ENCODE measurements around the gene FBXO11. TPM values are rescaled to one million over a fixed set of nuclear protein-coding genes. Genes with fewer than 3 reads are reported as not detected.

FBXO11 gene
- total RNA-seq, 2 experiments from 2014 or later: 47.3 to 48.1 TPM

DNA sequence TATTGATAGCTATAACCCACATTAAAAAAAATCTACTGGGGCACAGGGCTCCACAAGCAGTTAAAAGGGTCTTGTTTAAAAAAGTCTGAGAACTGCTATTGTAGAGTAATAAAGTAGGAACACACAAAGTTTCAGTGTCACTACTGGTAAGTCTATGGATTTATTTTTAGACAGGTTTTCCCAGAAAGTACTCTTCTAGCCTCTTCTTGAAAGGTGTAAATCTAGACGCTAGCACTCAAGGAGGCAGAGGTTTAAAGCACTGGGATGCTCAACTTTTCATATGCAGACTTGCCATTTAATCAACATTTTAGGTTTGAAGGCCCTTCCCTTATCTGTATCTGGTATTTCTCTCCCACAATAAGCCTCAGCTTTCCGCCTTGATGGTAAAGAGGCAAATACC lies 33.4 kb downstream of the FBXO11 start:
- peaks cover 77% of the 10 kb centered on the region for H3K4me1 Mint-ChIP-seq (ENCODE audit: low read depth)
- CTCF ChIA-PET: interaction anchor here (2.0 kb wide), 1 partner anchor 234 kb away, joined by 6 read pairs; no protein-coding TSS in a partner anchor
- no peaks in the 10 kb centered on the region for H3K27me3 Mint-ChIP-seq
- intact Hi-C loops (cut with micrococcal nuclease): no loop called here
- H3K4me3 Mint-ChIP-seq: no peak overlapping the region
- no peak for ATAC-seq
- H3K36me3 Mint-ChIP-seq (ENCODE audit: low read depth): peaks cover 30% of the 10 kb centered on the region
- no peak for DNase-seq
- POLR2A ChIA-PET: interaction anchor here (1.0 kb wide), 1 partner anchor 91 kb away, joined by 3 read pairs; no protein-coding TSS in a partner anchor
- TF ChIP-seq, protein P1, sequence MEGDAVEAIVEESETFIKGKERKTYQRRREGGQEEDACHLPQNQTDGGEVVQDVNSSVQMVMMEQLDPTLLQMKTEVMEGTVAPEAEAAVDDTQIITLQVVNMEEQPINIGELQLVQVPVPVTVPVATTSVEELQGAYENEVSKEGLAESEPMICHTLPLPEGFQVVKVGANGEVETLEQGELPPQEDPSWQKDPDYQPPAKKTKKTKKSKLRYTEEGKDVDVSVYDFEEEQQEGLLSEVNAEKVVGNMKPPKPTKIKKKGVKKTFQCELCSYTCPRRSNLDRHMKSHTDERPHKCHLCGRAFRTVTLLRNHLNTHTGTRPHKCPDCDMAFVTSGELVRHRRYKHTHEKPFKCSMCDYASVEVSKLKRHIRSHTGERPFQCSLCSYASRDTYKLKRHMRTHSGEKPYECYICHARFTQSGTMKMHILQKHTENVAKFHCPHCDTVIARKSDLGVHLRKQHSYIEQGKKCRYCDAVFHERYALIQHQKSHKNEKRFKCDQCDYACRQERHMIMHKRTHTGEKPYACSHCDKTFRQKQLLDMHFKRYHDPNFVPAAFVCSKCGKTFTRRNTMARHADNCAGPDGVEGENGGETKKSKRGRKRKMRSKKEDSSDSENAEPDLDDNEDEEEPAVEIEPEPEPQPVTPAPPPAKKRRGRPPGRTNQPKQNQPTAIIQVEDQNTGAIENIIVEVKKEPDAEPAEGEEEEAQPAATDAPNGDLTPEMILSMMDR (IDR thresholded peaks at IDR 0.05): no peak
- no peak overlapping the region for H3K27ac Mint-ChIP-seq
- no peaks in the 10 kb centered on the region for H3K9me3 Mint-ChIP-seq

DNA sequence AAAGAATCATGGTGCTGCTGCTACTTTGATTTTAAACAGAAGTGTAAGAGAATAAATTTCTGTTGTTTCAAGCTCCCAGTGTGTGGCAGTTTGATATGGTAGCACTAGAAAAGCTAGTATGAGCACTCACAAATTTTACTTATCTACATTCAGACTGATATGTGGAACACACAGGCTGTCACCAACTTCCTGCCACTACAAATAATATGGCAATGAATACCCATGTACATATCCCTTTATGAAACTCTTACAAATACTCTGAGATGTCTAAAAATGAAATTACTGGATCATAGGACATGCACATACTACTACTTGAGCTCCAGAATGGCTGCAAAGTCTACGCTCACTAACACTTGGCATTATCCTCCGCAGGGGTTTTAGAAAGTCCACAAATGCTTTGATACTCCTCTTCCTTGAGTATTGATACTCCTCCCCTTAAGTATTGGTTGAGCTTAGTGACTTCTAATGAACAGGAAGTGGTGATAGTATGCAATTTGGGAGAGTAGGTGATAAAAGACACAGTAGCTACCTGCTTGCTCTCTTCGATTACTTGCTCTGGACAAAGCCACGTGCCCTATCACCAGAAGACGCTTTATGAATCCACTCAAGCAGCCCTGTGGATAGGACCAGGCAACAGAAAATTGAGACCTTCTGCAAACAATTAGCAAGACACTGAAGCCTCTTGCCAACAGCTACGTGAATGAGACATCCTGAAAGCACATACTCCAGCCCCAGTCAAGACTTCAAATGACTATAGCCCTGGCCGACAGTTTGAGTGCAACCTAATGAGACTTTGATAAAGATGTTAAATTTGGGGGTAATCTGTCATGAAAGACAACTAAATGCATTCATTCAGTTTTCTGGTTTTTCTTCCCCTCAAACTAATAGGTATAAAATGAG lies 35.4 kb downstream of the FBXO11 start:
- H3K36me3 Mint-ChIP-seq (ENCODE audit: low read depth): peaks cover 33% of the 10 kb centered on the region
- H3K27ac Mint-ChIP-seq: peak overlapping the region; percentile 77
- ChIA-PET CTCF (interaction anchor here (1.2 to 4.5 kb wide), 4 partner anchors 11 to 236 kb away, joined by 3 to 26 read pairs (median 6); no protein-coding TSS in a partner anchor), POLR2A (interaction anchor here (1.0 kb wide), 1 partner anchor 9 kb away, joined by 3 read pairs; no protein-coding TSS in a partner anchor)
- DNase-seq (no peak), ATAC-seq (peak; percentile 54)
- no peaks in the 10 kb centered on the region for H3K9me3 Mint-ChIP-seq
- no peak overlapping the region for H3K4me3 Mint-ChIP-seq
- TF ChIP-seq, protein P1 (IDR thresholded peaks at IDR 0.05): no peak
- H3K27me3 Mint-ChIP-seq: no peaks in the 10 kb centered on the region
- intact Hi-C loops (cut with micrococcal nuclease): no loop called here
- peaks cover 77% of the 10 kb centered on the region for H3K4me1 Mint-ChIP-seq (ENCODE audit: low read depth)

DNA sequence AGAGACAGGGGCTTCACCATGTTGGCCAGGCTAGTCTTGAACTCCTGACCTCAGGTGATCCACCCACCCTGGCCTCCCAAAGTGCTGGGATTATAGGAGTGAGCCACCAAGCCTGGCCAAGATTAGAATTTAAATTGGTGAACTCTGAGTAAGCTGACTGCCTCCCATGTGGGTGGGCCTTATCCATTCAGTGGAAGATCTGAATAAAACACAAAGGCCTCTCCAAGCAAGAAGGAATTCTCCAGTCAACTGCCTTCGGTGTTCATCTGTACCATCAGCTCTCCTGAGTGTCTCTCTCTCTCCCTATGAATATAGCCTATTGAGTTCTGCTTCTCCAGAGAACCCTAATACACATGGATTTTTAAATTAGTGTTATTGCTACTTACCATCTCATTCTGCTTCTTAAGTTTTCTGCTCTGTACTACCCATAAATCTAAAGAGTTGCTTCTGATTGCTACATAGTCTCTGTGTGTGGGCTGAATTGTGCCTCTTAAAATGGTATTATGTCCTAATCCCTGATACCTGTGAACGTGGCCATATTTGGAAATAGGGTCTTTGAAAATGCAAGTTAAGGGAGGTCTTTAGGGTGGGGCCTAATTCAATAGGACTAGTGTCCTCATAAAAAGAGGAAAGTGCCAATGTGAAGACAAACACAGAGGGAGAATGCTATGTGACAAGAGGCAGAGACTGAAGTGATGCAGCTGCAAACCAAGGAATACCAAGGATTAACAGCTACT lies 36.3 kb downstream of the FBXO11 start:
- DNase-seq (no peak), ATAC-seq (no peak)
- Mint-ChIP-seq H3K9me3 (no peaks in the 10 kb centered on the region), H3K27me3 (no peaks in the 10 kb centered on the region), H3K4me3 (no peak overlapping the region), H3K4me1 (ENCODE audit: low read depth) (peaks cover 80% of the 10 kb centered on the region), H3K36me3 (ENCODE audit: low read depth) (peaks cover 33% of the 10 kb centered on the region), H3K27ac (peak overlapping the region; percentile 48)
- ChIA-PET CTCF (interaction anchor here (2.0 to 4.5 kb wide), 2 partner anchors 11 to 12 kb away, joined by 6 to 26 read pairs; no protein-coding TSS in a partner anchor), POLR2A (interaction anchor here (1.0 kb wide), 1 partner anchor 8 kb away, joined by 3 read pairs; no protein-coding TSS in a partner anchor)
- intact Hi-C loops (cut with micrococcal nuclease): no loop called here
- TF ChIP-seq, protein P1 (IDR thresholded peaks at IDR 0.05): no peak

DNA sequence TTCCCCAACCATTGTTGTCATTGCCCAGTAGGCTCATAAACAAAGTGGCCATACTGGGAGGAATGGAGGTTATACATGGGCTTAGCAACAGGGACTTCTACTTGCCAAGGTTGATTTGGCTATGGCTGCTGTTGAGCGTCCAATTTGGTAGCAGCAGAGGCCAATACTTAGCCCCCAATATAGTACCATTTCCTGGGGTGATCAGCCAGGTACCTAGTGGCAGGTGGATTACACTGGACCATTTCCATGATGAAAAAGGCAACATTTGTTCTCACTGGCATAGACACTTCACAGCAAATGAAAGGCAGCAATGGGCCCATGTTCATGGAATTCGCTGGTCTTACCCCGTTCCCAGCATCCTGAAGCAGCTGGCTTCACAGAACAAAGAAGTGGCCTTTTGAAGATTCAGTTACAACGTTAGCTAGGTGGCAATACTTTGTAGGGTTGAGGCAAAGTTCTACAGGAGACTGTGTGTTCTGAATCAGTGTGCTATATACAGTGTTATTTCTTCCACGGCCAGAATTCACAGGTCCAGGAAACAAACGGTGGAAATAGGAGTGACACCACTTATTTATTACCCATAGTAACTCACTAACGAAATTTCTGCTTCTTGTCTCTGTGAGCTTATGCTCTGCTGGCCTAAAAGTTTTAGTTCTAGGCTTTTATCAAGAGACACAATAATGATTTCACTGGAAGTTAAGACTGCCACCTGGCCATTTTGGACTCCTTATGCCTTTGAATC lies 37.5 kb downstream of the FBXO11 start:
- Mint-ChIP-seq H3K4me1 (ENCODE audit: low read depth) (peaks cover 85% of the 10 kb centered on the region), H3K36me3 (ENCODE audit: low read depth) (peaks cover 33% of the 10 kb centered on the region), H3K9me3 (no peaks in the 10 kb centered on the region), H3K27ac (peak overlapping the region; percentile 48), H3K27me3 (no peaks in the 10 kb centered on the region), H3K4me3 (no peak overlapping the region)
- TF ChIP-seq, protein P1 (IDR thresholded peaks at IDR 0.05): no peak
- POLR2A ChIA-PET: no interaction called here
- intact Hi-C loops (cut with micrococcal nuclease): no loop called here
- ATAC-seq (no peak), DNase-seq (no peak)
- CTCF ChIA-PET: interaction anchor here (4.5 kb wide), 1 partner anchor 10 kb away, joined by 26 read pairs; no protein-coding TSS in a partner anchor

Data from activated CD8-positive, alpha-beta T cell treated with anti-CD3 and anti-CD28 coated beads for 36 hours (primary cell).